K562 (cell line): ENCODE results near the gene DOK7. TPM values are rescaled to one million over a fixed set of nuclear protein-coding genes. Genes with fewer than 3 reads are reported as not detected.

Source experiments
- CSDE1 ChIP-seq, 2 experiments: fragments of 450-650 bp; IDR thresholded peaks; 2 replicates each; pipeline ENCODE4 v1.6.1; 2016; ENCODE audit warnings: mild to moderate bottlenecking in 1 of 2
- ETS1 ChIP-seq: conservative IDR thresholded peaks from 2 replicates; pipeline ENCODE4 v1.6.1; 2011; ENCODE audit warnings: low read depth, mild to moderate bottlenecking, low read length; ENCODE audit not compliant: control insufficient read depth
- HINFP ChIP-seq: fragments of 450-650 bp; conservative IDR thresholded peaks from 2 replicates; pipeline ENCODE4 v1.6.1; 2016; ENCODE audit warnings: missing genetic modification characterization, low read depth, mild to moderate bottlenecking, control low read depth, missing compliant biosample characterization
- KDM2B ChIP-seq: fragments of 250-450 bp; sonication (Bioruptor Pico); IDR thresholded peaks from 2 replicates; pipeline ENCODE4 v1.8.0; 2021; ENCODE audit warnings: mild to moderate bottlenecking, moderate library complexity
- NFIC ChIP-seq: fragments of 450-650 bp; IDR thresholded peaks from 2 replicates; pipeline ENCODE4 v1.6.1; 2017; ENCODE audit warnings: mild to moderate bottlenecking, inconsistent platforms
- NONO ChIP-seq, 2 experiments: fragments of 200-400 bp in 1 of 2; fragments of 450-650 bp in 1 of 2; formaldehyde crosslinking in 1 of 2; IDR thresholded peaks; 2 replicates each; pipeline ENCODE4 v1.6.1; 2017; ENCODE audit warnings: low read depth in 2 of 2, mild to moderate bottlenecking in 2 of 2, moderate library complexity in 2 of 2, low read length in 1 of 2
- NRF1 ChIP-seq, 2 experiments: fragments of 450-650 bp; IDR thresholded peaks in 1 of 2; conservative IDR thresholded peaks in 1 of 2; 2 replicates each; pipeline ENCODE4 v1.6.1; 2014; ENCODE audit warnings: mild to moderate bottlenecking in 2 of 2
- PHF21A ChIP-seq: fragments of 450-650 bp; IDR thresholded peaks from 2 replicates; pipeline ENCODE4 v1.6.1; 2017; ENCODE audit warnings: low read depth, borderline replicate concordance
- POLR2B ChIP-seq: fragments of 450-650 bp; IDR thresholded peaks from 2 replicates; pipeline ENCODE4 v1.6.1; 2018; ENCODE audit warnings: low read depth; ENCODE audit not compliant: partially characterized antibody
- POLR2G ChIP-seq: fragments of 200-400 bp; formaldehyde crosslinking; IDR thresholded peaks from 2 replicates; pipeline ENCODE4 v1.6.1; 2017; ENCODE audit warnings: low read depth, mild to moderate bottlenecking, antibody characterized with exemption, low read length, moderate library complexity
- RFX1 ChIP-seq: fragments of 450-650 bp; IDR thresholded peaks from 2 replicates; pipeline ENCODE4 v1.6.1; 2016; ENCODE audit warnings: mild to moderate bottlenecking, moderate library complexity
- TAF1 ChIP-seq: IDR thresholded peaks from 2 replicates; pipeline ENCODE4 v1.6.1; 2011; ENCODE audit warnings: mild to moderate bottlenecking, low read length, moderate library complexity; ENCODE audit not compliant: insufficient read depth, control insufficient read depth, severe bottlenecking; ENCODE audit errors: extremely low read depth
- THAP12 ChIP-seq: fragments of 250-450 bp; sonication (Bioruptor Pico); IDR thresholded peaks from 2 replicates; pipeline ENCODE4 v1.9.0; 2021; ENCODE audit warnings: mild to moderate bottlenecking, inconsistent platforms
- ZBTB11 ChIP-seq, 3 experiments: fragments of 200-800 bp in 1 of 3; fragments of 250-450 bp in 1 of 3; fragments of 450-650 bp in 1 of 3; sonication (Bioruptor Pico) in 1 of 3; sonication (Bioruptor generic) in 1 of 3; formaldehyde crosslinking in 1 of 3; IDR thresholded peaks; 2 replicates each; pipeline versions ENCODE4 v1.6.1 to v1.8.0; 2016 to 2022; ENCODE audit warnings: mild to moderate bottlenecking in 2 of 3, missing genetic modification characterization in 2 of 3, missing compliant biosample characterization in 1 of 3, moderate library complexity in 1 of 3
- ZNF143 ChIP-seq: sonication (generic); formaldehyde crosslinking; IDR thresholded peaks from 2 replicates; pipeline ENCODE4 v1.9.0; 2022; ENCODE audit warnings: mild to moderate bottlenecking, missing genetic modification reagents
- polyA plus RNA-seq, 8 experiments: library from polyadenylated mRNA; depleted of rRNA in 4 of 8; stranded (reverse) in 5 of 8; unstranded in 3 of 8; fragments of >200 nt; fragmentation: Nextera tagmentation in 2 of 8; fragmentation: Illumina TruSeq in 1 of 8; extraction: Ambion mirVana in 2 of 8; extraction: Trizol in 1 of 8; gene quantifications; 2 replicates each; pipeline versions ENCODE4 v1.2.1 to v1.2.3, GENCODE V29; 2011 to 2014; ENCODE audit warnings: inconsistent platforms in 1 of 8, missing spikeins in 1 of 8
- total RNA-seq, 7 experiments: library from RNA; depleted of rRNA in 6 of 7; stranded (reverse); fragments of >200 nt in 6 of 7; fragmentation: Illumina TruSeq in 2 of 7; extraction: Trizol in 2 of 7; gene quantifications; 2 replicates each; pipeline versions ENCODE4 v1.2.1 to v1.2.3, GENCODE V29; 2011 to 2021; ENCODE audit warnings: low replicate concordance in 1 of 7

Gene DOK7
- total and polyA plus RNA-seq, 9 of the 15 experiments (the other 6 are each of a cell fraction or from before 2014, with no cell fraction given) = not detected

GRCh38 chr4:3531879-3532750 lies 69.0 kb downstream of the DOK7 start, which contains the start of gene LRPAP1 (continued):
- TF ChIP-seq ZBTB11 (CRISPR knock-in tag; IDR thresholded peaks at IDR 0.05) (0 out of 6 replicates have a peak, but pooled peaks of 1 of the 3 experiments have one; percentile 30), KDM2B (CRISPR knock-in tag) (peak; percentile 86), NONO (IDR thresholded peaks at IDR 0.05; ENCODE audit: low read depth in 2 of 2, low read length in 1 of 2) (peak; percentile 62 to 84; a peak in 2 of 4 replicates), ETS1 (0 out of 2 replicates have a peak, but pooled peaks have one; percentile 44), POLR2B (peak; percentile 92), ZNF143 (peak; percentile 83), TAF1 (peak; percentile 93), PHF21A (0 out of 2 replicates have a peak, but pooled peaks have one; percentile 33), HINFP (no peak), POLR2G (peak; percentile 98), NFIC (peak; percentile 42; the same call in 1 of the 2 replicates), THAP12 (0 out of 2 replicates have a peak, but pooled peaks have one; percentile 54), RFX1 (peak; percentile 95), NRF1 (conservative IDR thresholded peaks at IDR 0.05 in 1 of 2, IDR thresholded peaks at IDR 0.05 in 1 of 2) (peak; percentile 95 to 96), CSDE1 (IDR thresholded peaks at IDR 0.05) (peak in 1 of 2 experiments; percentile 52; a peak in 1 of 4 replicates)
